D341Med (cell line): ENCODE results near the gene FUT2.

ENCODE experiments used
- DNase-seq: peaks from one replicate; pipeline ENCODE4 v3.0.0; 2012; ENCODE audit warnings: low spot score

Gene FUT2

DNA sequence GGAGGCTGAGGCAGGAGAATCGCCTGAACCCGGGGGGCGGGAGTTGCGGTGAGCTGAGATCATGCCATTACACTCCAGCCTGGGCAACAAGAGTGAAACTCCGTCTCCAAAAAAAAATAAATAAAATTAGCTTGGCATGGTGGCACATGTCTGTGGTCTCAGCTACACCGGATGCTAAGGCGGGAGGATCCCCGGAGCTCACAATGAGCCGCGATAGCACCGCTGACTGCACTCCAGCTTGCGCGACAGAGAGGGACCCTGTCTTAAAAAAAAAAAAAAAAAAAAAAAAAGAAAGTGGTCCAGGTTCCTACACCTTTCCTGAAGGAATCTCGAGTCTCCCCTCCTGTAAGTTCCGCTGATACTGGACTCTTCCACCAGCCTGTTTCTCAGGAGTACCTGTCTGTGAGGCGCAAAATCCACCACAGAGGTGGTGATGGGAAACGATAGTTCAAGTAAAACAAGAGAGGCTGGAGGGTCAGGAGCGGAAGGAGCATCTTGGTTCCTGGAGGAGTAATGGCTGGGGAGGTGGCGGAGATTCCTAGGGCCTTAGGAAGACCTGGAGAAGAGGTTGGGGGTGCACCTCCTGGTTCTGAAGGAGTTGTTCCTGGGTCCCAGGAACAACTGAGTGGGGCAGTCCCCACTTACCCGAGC lies 56.2 kb downstream of the FUT2 start:
- DNase-seq, result no peak

DNA sequence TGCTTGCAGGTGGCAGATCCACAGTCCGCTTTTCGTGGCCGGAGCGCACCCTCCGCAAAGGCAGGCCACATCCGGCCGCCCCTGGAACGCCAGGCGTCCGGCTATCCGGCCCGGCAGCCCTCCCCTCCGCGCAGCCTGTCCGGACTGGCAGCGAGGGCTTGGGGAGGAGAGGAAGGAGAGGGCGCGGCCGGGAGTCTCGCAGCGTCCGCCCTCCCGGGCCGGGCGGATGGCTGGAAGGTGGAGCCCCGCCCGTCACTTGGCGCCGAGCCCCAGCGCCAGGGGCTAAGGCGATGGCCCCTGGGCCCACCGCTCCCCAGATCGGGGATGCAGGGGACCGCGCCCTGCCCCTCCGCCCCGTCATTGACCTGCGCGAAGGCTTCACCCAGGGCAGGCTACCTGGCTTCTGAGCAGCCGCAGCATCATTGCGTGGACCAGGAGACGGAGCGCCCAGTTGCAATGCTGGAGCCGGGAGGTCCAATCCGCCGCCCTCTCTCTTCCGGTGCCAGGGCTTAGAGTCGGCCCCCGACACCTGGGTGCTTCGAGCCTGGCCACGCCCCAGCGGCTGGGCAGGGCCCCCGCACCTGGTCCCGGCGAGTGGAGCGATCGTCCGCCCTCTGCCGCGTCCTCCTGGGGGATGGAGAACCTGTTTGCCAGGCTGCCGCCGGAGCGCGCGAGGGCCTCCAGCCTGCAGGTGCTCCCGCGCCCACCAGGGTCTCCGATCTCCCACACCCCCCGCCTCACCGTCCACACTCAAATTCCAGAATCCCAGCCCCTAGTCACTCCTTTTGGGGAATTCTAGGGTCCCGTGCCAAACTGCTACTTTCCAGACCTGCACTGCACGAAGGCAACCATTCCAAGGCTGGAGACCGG lies 57.0 kb downstream of the FUT2 start, which contains the start of gene FUT1:
FUT1 (minus strand) TSS at position 146 of the 870 bp plus-strand sequence. CDS start 1,360 bp downstream, outside the sequence.
- peak; percentile 43 for DNase-seq

DNA sequence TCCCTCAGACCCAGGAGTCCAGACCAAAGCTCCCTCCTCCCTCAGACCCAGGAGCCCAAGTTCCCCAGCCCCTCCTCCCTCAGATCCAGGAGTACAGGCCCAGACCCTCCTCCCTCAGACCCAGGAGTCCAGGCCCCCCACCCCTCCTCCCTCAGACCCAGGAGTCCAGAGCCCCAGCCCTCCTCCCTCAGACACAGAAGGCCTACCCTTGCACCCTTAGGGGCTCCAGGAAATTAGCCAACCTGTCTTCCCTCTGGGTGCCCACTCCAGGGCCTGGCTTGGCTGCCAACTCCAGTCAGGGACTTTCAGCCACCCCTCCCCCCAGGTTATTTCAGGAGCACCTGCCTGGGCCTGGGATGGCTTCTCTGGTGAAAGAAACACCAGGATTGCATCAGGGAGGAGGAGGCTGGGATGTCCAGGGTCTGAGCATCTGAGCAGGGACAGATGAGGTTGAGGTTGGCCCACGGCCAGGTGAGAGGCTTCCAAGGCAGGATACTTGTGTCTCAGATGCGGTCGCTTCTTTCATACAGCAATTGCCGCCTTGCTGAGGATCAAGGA lies 59.4 kb downstream of the FUT2 start, which contains the start of gene FGF21:
FGF21 (plus strand) TSS at position 441 of the 558 bp plus-strand sequence. CDS start 713 bp downstream, outside the sequence.
- no peak for DNase-seq
